Urinary bladder (tissue), 4 donors: ENCODE results near the gene GJD3. TPM values are rescaled to one million over a fixed set of nuclear protein-coding genes. Genes with fewer than 3 reads are reported as not detected.

Experiments
- DNase-seq: peaks from one replicate; pipeline ENCODE4 v3.0.0-alpha.2; 2015; ENCODE audit errors: extremely low spot score
- H3K27ac ChIP-seq: one replicate; pipeline ENCODE4 v1.5.1; 2013; ENCODE audit warnings: low read depth, mild to moderate bottlenecking, moderate library complexity
- H3K36me3 ChIP-seq: one replicate; pipeline ENCODE4 v1.6.1; 2013; ENCODE audit warnings: mild to moderate bottlenecking, moderate library complexity; ENCODE audit not compliant: insufficient read depth
- H3K4me1 ChIP-seq: one replicate; pipeline ENCODE4 v1.6.1; 2013; ENCODE audit warnings: mild to moderate bottlenecking, moderate library complexity; ENCODE audit not compliant: insufficient read depth
- H3K4me3 ChIP-seq: one replicate; pipeline ENCODE4 v1.5.1; 2013; ENCODE audit warnings: low read depth, low read length
- WGBS: extraction: QIAGEN DNeasy Blood & Tissue Kit; methylation state at CpG from one replicate; pipeline ENCODE4 v1.1.7; 2013; 5-methylcytosine and 5-hydroxymethylcytosine counted together
- polyA plus RNA-seq: library from polyadenylated mRNA; stranded (reverse); fragments of 200-250 nt; gene quantifications from one replicate; pipeline ENCODE4 v1.2.3, GENCODE V29; 2013
- total RNA-seq: library from RNA; depleted of rRNA; stranded (reverse); fragments of >200 nt; gene quantifications from one replicate; pipeline ENCODE4 v1.2.3, GENCODE V29; 2014
- donor health status: healthy with polysubstance abuse.
- donor health status: healthy.

Gene GJD3
- total and polyA plus RNA-seq, 2 donors: 1.1 TPM; not detected in 1

GRCh38 chr17:40344421-40345160 lies 19.9 kb downstream of the GJD3 start:
- H3K36me3 ChIP-seq: no peaks in the 10 kb centered on the region
- peak overlapping the region; percentile 77 for H3K4me3 ChIP-seq
- peak overlapping the region; percentile 83 for H3K27ac ChIP-seq
- 40% methylated on average over 7 of the region's 7 CpGs for WGBS
- no peak for DNase-seq
- H3K4me1 ChIP-seq: peaks cover 1% of the 10 kb centered on the region

GRCh38 chr17:40343219-40344119 lies 21.1 kb downstream of the GJD3 start:
- peaks cover 1% of the 10 kb centered on the region for H3K4me1 ChIP-seq
- WGBS: 28% methylated on average over 15 of the region's 15 CpGs
- no peaks in the 10 kb centered on the region for H3K36me3 ChIP-seq
- no peak for DNase-seq
- H3K4me3 ChIP-seq: peak overlapping the region; percentile 77
- H3K27ac ChIP-seq: peak overlapping the region; percentile 66

GRCh38 chr17:40342504-40343218 lies 21.9 kb downstream of the GJD3 start:
- peak overlapping the region; percentile 77 for H3K4me3 ChIP-seq
- no peaks in the 10 kb centered on the region for H3K4me1 ChIP-seq
- no peaks in the 10 kb centered on the region for H3K36me3 ChIP-seq
- 6% methylated on average over 38 of the region's 38 CpGs for WGBS
- DNase-seq: no peak
- H3K27ac ChIP-seq: peak overlapping the region; percentile 88

- H3K36me3 ChIP-seq: no peaks in the 10 kb centered on the region
- H3K27ac ChIP-seq: peak overlapping the region; percentile 96
- peak overlapping the region; percentile 77 for H3K4me3 ChIP-seq
- 2% methylated on average over 55 of the region's 55 CpGs for WGBS
- no peaks in the 10 kb centered on the region for H3K4me1 ChIP-seq
- no peak for DNase-seq
Observed at GRCh38 chr17:40341808-40342503, 22.6 kb downstream of the GJD3 start.

GRCh38 chr17:40340880-40341807 lies 23.4 kb downstream of the GJD3 start:
- WGBS: under 1% methylated on average over 55 of the region's 55 CpGs
- no peak for DNase-seq
- peak overlapping the region; percentile 77 for H3K4me3 ChIP-seq
- peak overlapping the region; percentile 96 for H3K27ac ChIP-seq
- no peaks in the 10 kb centered on the region for H3K4me1 ChIP-seq
- H3K36me3 ChIP-seq: no peaks in the 10 kb centered on the region

- H3K27ac ChIP-seq: no peak overlapping the region
- H3K4me3 ChIP-seq: no peak overlapping the region
- H3K4me1 ChIP-seq: no peaks in the 10 kb centered on the region
- no peak for DNase-seq
- no peaks in the 10 kb centered on the region for H3K36me3 ChIP-seq
- WGBS: 99% methylated on average over 1 of the region's 1 CpG
Observed at GRCh38 chr17:40340327-40340726, 24.2 kb downstream of the GJD3 start.

GRCh38 chr17:40338941-40339649 lies 25.4 kb downstream of the GJD3 start:
- no peak overlapping the region for H3K4me3 ChIP-seq
- no peak for DNase-seq
- no peaks in the 10 kb centered on the region for H3K4me1 ChIP-seq
- no peaks in the 10 kb centered on the region for H3K36me3 ChIP-seq
- H3K27ac ChIP-seq: no peak overlapping the region
- 66% methylated on average over 13 of the region's 13 CpGs for WGBS

GRCh38 chr17:40338058-40338457 lies 26.5 kb downstream of the GJD3 start:
- H3K4me1 ChIP-seq: no peaks in the 10 kb centered on the region
- no peak overlapping the region for H3K27ac ChIP-seq
- 90% methylated on average over 5 of the region's 5 CpGs for WGBS
- H3K4me3 ChIP-seq: no peak overlapping the region
- no peaks in the 10 kb centered on the region for H3K36me3 ChIP-seq
- no peak for DNase-seq

GRCh38 chr17:40337351-40337750 lies 27.2 kb downstream of the GJD3 start:
- no peak for DNase-seq
- Histone ChIP-seq H3K4me1 (no peaks in the 10 kb centered on the region), H3K36me3 (no peaks in the 10 kb centered on the region), H3K4me3 (no peak overlapping the region), H3K27ac (no peak overlapping the region)
- 67% methylated on average over 8 of the region's 8 CpGs for WGBS

GRCh38 chr17:40335620-40336019 lies 28.9 kb downstream of the GJD3 start:
- 59% methylated on average over 8 of the region's 8 CpGs for WGBS
- H3K36me3 ChIP-seq: no peaks in the 10 kb centered on the region
- no peaks in the 10 kb centered on the region for H3K4me1 ChIP-seq
- H3K4me3 ChIP-seq: no peak overlapping the region
- no peak for DNase-seq
- H3K27ac ChIP-seq: no peak overlapping the region

- Histone ChIP-seq H3K36me3 (no peaks in the 10 kb centered on the region), H3K27ac (no peak overlapping the region), H3K4me3 (no peak overlapping the region), H3K4me1 (peaks cover 4% of the 10 kb centered on the region)
- DNase-seq: no peak
- WGBS: 81% methylated on average over 4 of the region's 4 CpGs
Observed at GRCh38 chr17:40333781-40334448, 30.6 kb downstream of the GJD3 start.
